Measurements from ENCODE around the gene CCNC. TPM values are rescaled to one million over a fixed set of nuclear protein-coding genes. Genes with fewer than 3 reads are reported as not detected.
A peak's percentile ranks its signal among the peaks of the same experiment; 100 is the strongest.
"Not testable (repeated sequence)": the region's sequence is repeated elsewhere in the genome, so short reads cannot be mapped to it uniquely, and the experiment has no call there.

CCNC gene
- total and polyA plus RNA-seq, 8 donors = 24.5 to 49.3 (median 34.1) TPM

- 9 to 11% methylated on average over 52 to 54 of the region's 54 CpGs for WGBS, 2 donors
- DNase-seq = peak in 1 of 6 donors; percentile 58
- H3K4me3 ChIP-seq = peak overlapping the region in 3 of 4 donors; percentile 4 to 43 (median 30)
- FAIRE-seq = no peak
- H3K27me3 ChIP-seq = peaks cover 13 to 80% (median 34%) of the 10 kb centered on the region in 4 donors
- no peaks in the 10 kb centered on the region for H3K36me3 ChIP-seq
- H3K9me3 ChIP-seq = no peaks in the 10 kb centered on the region
- TF ChIP-seq, protein P1, sequence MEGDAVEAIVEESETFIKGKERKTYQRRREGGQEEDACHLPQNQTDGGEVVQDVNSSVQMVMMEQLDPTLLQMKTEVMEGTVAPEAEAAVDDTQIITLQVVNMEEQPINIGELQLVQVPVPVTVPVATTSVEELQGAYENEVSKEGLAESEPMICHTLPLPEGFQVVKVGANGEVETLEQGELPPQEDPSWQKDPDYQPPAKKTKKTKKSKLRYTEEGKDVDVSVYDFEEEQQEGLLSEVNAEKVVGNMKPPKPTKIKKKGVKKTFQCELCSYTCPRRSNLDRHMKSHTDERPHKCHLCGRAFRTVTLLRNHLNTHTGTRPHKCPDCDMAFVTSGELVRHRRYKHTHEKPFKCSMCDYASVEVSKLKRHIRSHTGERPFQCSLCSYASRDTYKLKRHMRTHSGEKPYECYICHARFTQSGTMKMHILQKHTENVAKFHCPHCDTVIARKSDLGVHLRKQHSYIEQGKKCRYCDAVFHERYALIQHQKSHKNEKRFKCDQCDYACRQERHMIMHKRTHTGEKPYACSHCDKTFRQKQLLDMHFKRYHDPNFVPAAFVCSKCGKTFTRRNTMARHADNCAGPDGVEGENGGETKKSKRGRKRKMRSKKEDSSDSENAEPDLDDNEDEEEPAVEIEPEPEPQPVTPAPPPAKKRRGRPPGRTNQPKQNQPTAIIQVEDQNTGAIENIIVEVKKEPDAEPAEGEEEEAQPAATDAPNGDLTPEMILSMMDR (IDR thresholded peaks at IDR 0.05) = no peak
- H3K4me1 ChIP-seq = peaks cover 5 to 17% (median 10%) of the 10 kb centered on the region in 3 donors
- H3K27ac ChIP-seq = no peak overlapping the region
- ATAC-seq = peak; percentile 28 to 50 (median 38)
- intact Hi-C loops (cut with DNase I) = no loop called here
Observed at GRCh38 chr6:99602520-99603420, 34.3 kb upstream of the CCNC start.

DNA sequence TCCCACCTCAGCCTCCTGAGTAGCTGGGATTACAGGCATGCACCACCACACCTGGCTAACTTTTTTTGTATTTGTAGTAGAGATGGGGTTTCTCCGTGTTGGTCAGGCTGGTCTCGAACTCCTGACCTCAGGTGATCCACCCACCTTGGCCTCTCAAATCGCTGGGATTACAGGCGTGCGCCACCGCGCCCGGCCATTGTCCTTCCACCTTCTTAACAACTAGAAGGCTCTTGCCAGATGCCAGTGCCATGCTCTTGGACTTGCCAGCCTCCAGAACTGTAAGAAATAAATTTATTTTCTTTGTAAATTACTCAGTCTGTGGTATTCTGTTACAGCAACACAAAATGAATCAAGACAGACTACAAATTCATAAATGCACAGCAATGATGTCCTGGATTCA lies 26.2 kb upstream of the CCNC start:
- H3K4me1 ChIP-seq; intact Hi-C loops (cut with DNase I); H3K27ac ChIP-seq; H3K9me3 ChIP-seq; H3K36me3 ChIP-seq; FAIRE-seq; H3K4me3 ChIP-seq; DNase-seq; ATAC-seq: not testable (repeated sequence)
- H3K27me3 ChIP-seq = peaks cover 4 to 74% (median 11%) of the 10 kb centered on the region in 4 donors
- WGBS, 2 donors = 61 to 64% methylated on average over 8 of the region's 8 CpGs

DNA sequence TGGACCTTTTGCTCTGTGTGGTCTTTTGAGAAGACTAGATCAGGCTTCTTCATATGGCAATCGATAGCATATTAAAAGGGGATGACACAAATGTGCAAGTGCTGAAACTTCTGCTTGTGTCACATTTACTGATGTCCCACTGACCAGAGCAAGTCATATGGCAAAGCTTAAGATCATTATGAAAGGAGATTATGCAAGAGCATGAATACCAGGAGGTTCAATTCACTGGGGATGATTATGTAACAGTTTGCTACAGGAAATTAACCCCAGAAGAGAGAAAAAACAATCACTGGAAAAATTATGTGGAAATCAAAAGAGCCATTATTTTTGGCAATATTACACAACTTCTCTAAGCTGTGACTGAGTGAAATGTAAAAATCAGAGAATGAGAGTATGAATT lies 24.4 kb upstream of the CCNC start:
- Histone ChIP-seq H3K4me1 (peaks cover 0 to 7% (median 7%) of the 10 kb centered on the region in 3 donors), H3K4me3 (no peak overlapping the region), H3K36me3 (no peaks in the 10 kb centered on the region), H3K27ac (no peak overlapping the region), H3K9me3 (no peaks in the 10 kb centered on the region), H3K27me3 (peaks cover 4 to 68% (median 8%) of the 10 kb centered on the region in 4 donors)
- DNase-seq = no peak
- intact Hi-C loops (cut with DNase I) = no loop called here
- ATAC-seq = no peak
- TF ChIP-seq, protein P1 (IDR thresholded peaks at IDR 0.05) = no peak
- 31 to 56% methylated on average over 1 of the region's 1 CpG for WGBS, 2 donors
- FAIRE-seq = no peak

DNA sequence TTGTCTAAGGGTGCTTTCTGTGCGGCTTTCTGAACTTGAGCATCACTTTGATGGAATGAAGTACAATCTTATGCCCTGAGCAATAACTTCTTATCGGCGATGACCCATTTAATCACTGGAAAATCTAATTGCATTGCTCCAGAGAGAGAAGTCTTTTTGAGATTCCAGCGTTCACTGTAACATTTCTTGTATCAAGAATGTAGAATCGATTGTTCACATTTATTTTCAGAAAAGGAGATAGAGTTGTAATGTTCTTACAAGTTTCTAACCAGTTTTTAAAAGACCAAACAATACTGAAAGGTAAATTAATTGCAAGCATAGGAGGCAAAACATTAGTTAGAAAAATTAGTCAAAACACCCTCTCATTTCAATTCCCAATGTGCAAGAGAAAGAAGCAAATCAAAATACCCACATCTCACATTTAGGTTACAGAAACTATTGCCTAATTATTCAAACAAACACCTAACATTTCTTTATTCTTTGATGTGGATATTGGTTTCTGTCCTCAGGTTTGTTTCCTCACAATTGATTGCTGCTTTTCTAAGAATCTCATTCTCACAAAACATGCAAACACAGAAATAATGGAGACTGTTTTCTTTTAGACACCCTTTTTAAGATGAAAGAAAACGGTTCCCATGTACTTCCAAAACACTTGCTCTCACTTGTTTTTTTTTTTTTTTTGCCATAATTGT lies 23.4 kb upstream of the CCNC start:
- no peak for FAIRE-seq
- H3K27me3 ChIP-seq = peaks cover 4 to 63% (median 8%) of the 10 kb centered on the region in 4 donors
- 29 to 35% methylated on average over 6 of the region's 6 CpGs for WGBS, 2 donors

More for the DNA sequence above, 23.4 kb upstream of the CCNC start:
- no peaks in the 10 kb centered on the region for H3K9me3 ChIP-seq
- H3K4me1 ChIP-seq = peaks cover 0 to 7% (median 7%) of the 10 kb centered on the region in 3 donors
- ATAC-seq (no peak), DNase-seq (no peak)
- no peak overlapping the region for H3K27ac ChIP-seq
- H3K4me3 ChIP-seq = no peak overlapping the region
- H3K36me3 ChIP-seq = no peaks in the 10 kb centered on the region
- TF ChIP-seq, protein P1 (IDR thresholded peaks at IDR 0.05) = no peak
- intact Hi-C loops (cut with DNase I) = no loop called here
